GM18951 (cell line): Measurements from ENCODE around the gene INS.

Experiments used
- POLR2A ChIP-seq: IDR thresholded peaks from 4 replicates; pipeline ENCODE4 v1.6.1; 2011; ENCODE audit warnings: mild to moderate bottlenecking; ENCODE audit not compliant: insufficient read length, insufficient read depth; ENCODE audit errors: extremely low read depth
- in situ Hi-C: fragments of 300-500 bp; cut with MboI; formaldehyde crosslinking; loops from one replicate; pipeline ENCODE4 v1.12.0; 2022; ENCODE audit warnings: low sequenced_read_pairs, mixed read lengths, inconsistent platforms; ENCODE audit not compliant: unreplicated experiment

The INS gene

DNA sequence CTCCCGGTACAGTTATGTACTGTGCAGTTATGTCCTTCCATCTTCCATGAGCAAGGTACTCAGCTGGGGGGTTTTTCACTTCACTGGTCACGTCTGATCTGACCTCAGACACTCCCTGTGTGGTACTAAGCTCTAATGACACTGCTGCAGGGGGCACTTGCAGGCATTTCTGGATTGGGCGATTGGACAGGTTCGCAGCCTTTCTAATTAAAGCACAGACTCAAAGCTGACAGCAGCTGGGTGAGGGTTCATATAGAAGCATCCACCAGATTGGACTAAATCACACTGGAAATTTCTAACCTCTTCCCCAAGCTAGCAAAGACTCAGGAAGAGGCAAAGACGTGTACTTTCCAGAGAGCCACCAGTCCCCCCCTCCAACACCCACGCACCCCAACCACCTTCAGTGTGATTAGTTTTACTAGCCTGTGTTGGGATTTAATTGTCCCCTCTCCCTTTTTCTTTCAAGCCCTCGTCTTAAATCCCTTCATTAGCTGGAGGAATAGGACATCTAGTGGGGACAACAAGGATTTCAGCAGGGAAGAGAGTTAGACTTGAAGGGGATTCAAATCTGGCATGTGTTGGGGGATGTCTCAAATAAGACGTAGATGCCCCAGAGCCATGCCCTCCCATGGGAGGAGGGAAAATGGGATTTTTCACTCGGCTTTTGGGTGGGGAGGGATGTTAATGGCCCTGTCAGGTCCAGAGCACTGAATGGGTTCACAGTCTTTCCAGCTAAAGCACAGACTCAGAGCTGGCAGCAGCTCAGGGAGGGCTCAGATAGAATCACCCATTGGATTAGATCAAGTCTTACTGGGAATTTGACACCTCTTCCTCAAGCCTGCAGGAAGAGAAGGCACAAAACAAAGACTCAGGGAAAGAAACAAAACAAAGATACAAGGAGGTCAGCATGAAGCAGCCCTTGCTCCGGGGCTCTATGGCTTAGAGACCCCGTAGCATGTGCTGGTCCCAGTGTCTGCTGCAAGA, 10.9 kb downstream of the INS start:
- TF ChIP-seq POLR2A: no peak
- in situ Hi-C loops: loop anchor here (25.0 kb wide), 1 partner anchor 463 kb away; the partner anchor contains the start of gene KRTAP5-6

- in situ Hi-C loops: no loop called here
- TF ChIP-seq POLR2A: no peak
These were observed 11.5 kb downstream of the INS start for GRCh38 chr11:2149460-2149859.

GRCh38 chr11:2148595-2148994, 12.4 kb downstream of the INS start:
- TF ChIP-seq POLR2A: no peak
- in situ Hi-C loops: no loop called here

DNA sequence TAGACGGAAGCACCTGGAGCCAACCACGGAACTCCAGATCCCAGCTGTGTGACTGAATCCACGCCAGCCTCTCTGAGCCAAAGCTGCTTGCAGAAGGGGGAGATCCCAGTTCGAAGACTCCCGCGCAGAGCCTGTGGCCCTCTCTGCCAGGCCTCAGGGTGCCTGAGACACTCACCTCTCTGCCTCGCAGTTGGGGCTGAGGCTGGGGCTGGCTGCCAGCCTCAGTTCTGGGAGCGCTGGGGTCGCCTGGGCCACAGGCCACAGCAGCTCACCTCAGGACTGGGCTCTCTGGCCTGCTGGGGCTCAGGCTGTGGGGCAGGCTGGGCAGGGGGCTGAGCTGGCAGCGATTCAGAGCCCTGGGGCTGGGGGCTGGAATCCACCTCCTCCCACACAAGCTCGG, 13.6 kb downstream of the INS start:
- no peak for TF ChIP-seq POLR2A
- in situ Hi-C loops: no loop called here

DNA sequence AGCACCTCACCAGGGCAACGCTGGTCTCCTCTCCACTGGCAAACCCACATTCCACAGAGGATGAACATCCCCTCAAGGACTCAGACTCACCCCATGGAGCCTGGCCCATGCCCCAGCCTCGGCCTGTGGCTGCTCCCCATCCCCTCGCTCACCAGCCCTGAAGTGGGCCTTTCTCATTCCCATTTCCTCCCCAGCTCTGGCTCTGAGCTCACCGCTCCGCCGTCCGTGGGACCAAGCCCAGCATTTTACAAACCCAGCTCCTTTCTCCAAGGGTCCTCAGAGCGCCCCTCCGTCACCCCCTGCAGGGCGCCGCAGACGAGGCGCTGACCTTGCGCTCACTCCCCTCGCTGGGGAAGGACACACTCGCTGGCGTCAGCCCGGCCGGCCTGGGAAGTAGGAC, 15.0 kb downstream of the INS start:
- TF ChIP-seq POLR2A: no peak
- in situ Hi-C loops: no loop called here

DNA sequence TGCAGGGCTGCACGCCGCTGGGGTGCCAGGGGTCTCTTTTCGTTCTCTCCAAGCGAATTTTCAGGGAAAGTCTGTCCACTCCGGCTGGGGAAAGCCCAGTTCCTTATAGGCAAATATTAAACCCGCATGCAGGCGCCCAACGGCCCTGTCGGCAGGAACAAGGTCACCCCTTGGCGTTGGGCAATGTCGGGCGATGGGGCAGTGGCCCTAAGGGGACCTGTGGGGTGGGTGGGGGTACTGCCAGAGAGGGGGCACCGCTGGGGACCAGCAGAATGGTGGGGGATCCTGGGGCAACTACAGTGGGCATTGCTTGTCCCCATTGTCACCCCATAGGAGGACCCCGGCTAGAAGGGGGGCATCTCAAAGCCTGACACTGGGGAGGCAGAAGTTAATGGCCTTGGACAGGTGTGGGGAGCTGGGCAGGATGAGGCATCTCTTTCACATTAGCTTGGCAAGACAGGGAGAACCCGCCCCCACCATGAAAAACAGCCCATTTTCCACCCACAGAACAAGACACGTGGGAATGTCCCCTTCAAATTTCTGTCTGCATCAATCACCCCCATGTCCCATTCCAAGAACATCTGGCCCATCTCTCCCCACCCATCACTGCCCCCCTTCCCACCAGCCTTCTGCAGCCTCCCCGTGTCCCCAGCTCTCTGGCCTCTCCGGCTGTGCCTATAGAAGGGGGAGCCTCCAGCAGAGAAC, 16.3 kb downstream of the INS start:
- in situ Hi-C loops: no loop called here
- no peak for TF ChIP-seq POLR2A

GRCh38 chr11:2143799-2144543, 17.0 kb downstream of the INS start:
- in situ Hi-C loops: no loop called here

DNA sequence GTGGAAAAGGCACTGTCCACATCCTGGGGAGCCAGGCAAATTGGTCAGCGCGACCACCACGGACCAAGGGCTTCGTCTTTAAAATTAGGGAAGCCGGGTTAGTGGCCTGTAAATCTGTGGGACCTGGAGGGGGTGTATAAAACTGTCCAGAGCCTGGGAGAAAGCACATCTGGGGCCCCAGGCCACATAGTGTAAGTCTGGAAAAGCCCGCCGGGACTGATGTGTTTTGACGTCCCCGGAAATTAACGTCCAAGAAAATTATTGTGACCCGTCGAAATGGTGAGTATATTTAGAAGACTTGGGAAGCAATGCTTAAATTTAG, 17.6 kb downstream of the INS start:
- no peak for TF ChIP-seq POLR2A
- in situ Hi-C loops: no loop called here

More at GRCh38 chr11:2143799-2144543, 17.0 kb downstream of the INS start:
- no peak for TF ChIP-seq POLR2A

- in situ Hi-C loops: no loop called here
- no peak for TF ChIP-seq POLR2A
These were observed 18.2 kb downstream of the INS start for GRCh38 chr11:2142762-2143202.

DNA sequence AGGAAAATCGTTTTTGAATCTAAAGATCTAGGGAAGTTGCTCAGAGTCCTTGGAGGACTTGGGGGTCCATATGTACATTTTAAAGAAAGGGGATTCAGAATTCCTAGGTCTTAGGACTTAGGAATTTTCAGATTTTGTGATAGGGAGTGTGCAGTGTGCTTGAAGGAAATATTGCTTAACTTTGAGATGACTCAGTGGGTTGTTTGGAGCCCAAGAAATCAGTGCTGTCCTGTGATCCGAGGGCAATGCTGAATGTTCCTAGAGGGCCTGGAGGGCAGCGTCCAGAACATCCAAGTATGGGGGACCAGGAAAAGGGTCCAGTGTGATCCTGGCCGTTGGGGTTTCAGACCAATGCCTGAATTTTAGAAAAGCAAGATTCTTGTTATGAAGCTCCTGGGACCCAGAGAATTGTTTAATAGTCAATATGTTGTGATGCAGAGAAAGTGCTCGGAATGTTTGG, 18.7 kb downstream of the INS start:
- no peak for TF ChIP-seq POLR2A
- in situ Hi-C loops: no loop called here

DNA sequence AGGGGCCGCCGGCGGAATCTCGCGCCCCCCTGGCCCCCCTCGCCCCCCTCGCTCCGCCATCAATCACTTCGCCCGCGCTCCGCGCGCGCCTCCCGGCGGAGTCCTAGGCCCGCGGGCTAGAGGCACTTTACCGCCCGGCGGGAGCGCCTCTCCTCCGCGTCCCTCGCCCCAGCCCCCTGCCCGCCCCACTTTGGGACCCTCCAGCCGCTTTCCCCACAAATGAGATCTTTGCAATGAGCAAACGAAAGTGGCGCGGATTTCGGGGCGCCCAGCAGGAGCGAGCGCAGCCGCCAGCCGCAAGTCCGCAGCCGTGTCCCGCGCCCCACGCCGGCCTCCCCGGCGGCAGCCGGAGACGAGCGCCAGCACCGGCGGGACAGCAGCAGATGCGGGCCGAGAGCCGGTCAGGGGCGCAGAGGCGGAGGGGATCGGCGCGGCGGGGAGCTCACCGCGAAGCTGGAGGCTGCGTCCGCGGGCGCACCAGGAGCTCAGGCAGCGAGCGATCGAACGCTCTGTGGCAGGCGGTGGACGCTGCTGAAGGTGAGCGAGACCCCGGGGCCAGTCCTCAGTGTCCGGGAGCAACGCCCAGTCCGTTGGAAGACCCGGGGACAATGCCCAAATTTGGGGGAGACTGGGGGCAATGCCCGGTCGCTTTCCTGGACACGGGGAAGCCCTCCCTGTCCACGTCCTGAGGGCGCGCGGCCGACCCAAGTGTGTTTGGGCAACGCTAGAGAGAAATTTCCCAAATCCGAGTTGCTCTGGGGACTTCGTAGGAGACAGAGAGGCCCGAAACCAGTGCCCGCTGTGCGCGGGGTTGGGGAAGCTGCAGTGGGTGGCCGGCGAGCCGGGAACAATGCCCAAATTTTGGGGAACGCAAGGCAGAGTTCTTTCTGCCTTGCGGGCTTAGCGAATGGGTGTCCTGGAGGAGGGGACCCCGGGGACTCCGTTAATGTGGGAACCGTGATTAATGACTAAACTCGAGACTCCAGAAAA, 20.3 kb downstream of the INS start:
- in situ Hi-C loops: no loop called here
- no peak for TF ChIP-seq POLR2A
